K562 (cell line): ENCODE data around the gene SIM2.

Experiments
- CTCF ChIP-seq, 3 experiments: IDR thresholded peaks in 2 of 3; conservative IDR thresholded peaks in 1 of 3; 2 replicates each; pipeline ENCODE4 v1.5.1; 2011 to 2012; ENCODE audit warnings: low read length in 3 of 3, mild to moderate bottlenecking in 3 of 3, control low read depth in 2 of 3, improper control_type of control experiment in 1 of 3, inconsistent platforms in 1 of 3, low read depth in 1 of 3, mixed read lengths in 1 of 3, moderate library complexity in 1 of 3; ENCODE audit not compliant: insufficient read depth in 2 of 3
- EZH2 ChIP-seq: IDR thresholded peaks from 2 replicates; pipeline ENCODE4 v1.6.1; 2012; ENCODE audit warnings: low read depth, mild to moderate bottlenecking, inconsistent platforms, low read length, borderline replicate concordance
- FOXP4 ChIP-seq: sonication (generic); formaldehyde crosslinking; IDR thresholded peaks from 2 replicates; pipeline ENCODE4 v1.8.0; 2022; ENCODE audit warnings: mild to moderate bottlenecking, missing genetic modification reagents, borderline replicate concordance
- JUN ChIP-seq, 2 experiments: sonication (generic) in 1 of 2; formaldehyde crosslinking in 1 of 2; IDR thresholded peaks; 2 replicates each; pipeline versions ENCODE4 v1.6.1 to v1.8.0; 2012 to 2022; ENCODE audit warnings: borderline replicate concordance in 2 of 2, mild to moderate bottlenecking in 2 of 2, improper control_type of control experiment in 1 of 2, low read depth in 1 of 2, low read length in 1 of 2, missing genetic modification reagents in 1 of 2
- MYC ChIP-seq, 2 experiments: fragments of 250-450 bp in 1 of 2; sonication (Bioruptor Pico) in 1 of 2; IDR thresholded peaks; 2 replicates each; pipeline versions ENCODE4 v1.5.1 to v1.6.1; 2012 to 2021; ENCODE audit warnings: low read depth in 2 of 2, borderline replicate concordance in 1 of 2, improper control_type of control experiment in 1 of 2, low read length in 1 of 2, mild to moderate bottlenecking in 1 of 2, moderate library complexity in 1 of 2
- NFIC ChIP-seq: fragments of 450-650 bp; IDR thresholded peaks from 2 replicates; pipeline ENCODE4 v1.6.1; 2017; ENCODE audit warnings: mild to moderate bottlenecking, inconsistent platforms
- NFRKB ChIP-seq: fragments of 450-650 bp; IDR thresholded peaks from 2 replicates; pipeline ENCODE4 v1.6.1; 2016; ENCODE audit warnings: low read depth
- POLR2AphosphoS5 ChIP-seq: IDR thresholded peaks from 2 replicates; pipeline ENCODE4 v1.6.1; 2011; ENCODE audit warnings: mild to moderate bottlenecking, low read depth, low read length, moderate library complexity; ENCODE audit not compliant: control insufficient read depth, insufficient read depth
- RFX5 ChIP-seq: IDR thresholded peaks from 2 replicates; pipeline ENCODE4 v1.6.1; 2011; ENCODE audit warnings: low read depth, mild to moderate bottlenecking, improper control_type of control experiment, low read length
- TF ChIP-seq, protein P1 (sequence below): sonication (generic); formaldehyde crosslinking; IDR thresholded peaks from 2 replicates; pipeline ENCODE4 v1.4.0; 2020; ENCODE audit warnings: mild to moderate bottlenecking, missing genetic modification reagents

- TF ChIP-seq FOXP4 (CRISPR knock-in tag) = no peak
- no peak for TF ChIP-seq NFRKB
- TF ChIP-seq RFX5 = no peak
- TF ChIP-seq JUN (IDR thresholded peaks at IDR 0.05; ENCODE audit: borderline replicate concordance, low read depth, low read length) = no peak
- no peak for TF ChIP-seq JUN (CRISPR knock-in tag; IDR thresholded peaks at IDR 0.05; ENCODE audit: borderline replicate concordance)
- no peak for TF ChIP-seq CTCF (IDR thresholded peaks at IDR 0.05 in 2 of 3, conservative IDR thresholded peaks at IDR 0.05 in 1 of 3; ENCODE audit: insufficient read depth in 2 of 3, low read depth in 1 of 3, low read length in 3 of 3)
- no peak for TF ChIP-seq MYC (IDR thresholded peaks at IDR 0.05; ENCODE audit: low read depth, low read length)
- no peak for TF ChIP-seq MYC (CRISPR knock-in tag; IDR thresholded peaks at IDR 0.05; ENCODE audit: borderline replicate concordance, low read depth)
- TF ChIP-seq, protein P1, sequence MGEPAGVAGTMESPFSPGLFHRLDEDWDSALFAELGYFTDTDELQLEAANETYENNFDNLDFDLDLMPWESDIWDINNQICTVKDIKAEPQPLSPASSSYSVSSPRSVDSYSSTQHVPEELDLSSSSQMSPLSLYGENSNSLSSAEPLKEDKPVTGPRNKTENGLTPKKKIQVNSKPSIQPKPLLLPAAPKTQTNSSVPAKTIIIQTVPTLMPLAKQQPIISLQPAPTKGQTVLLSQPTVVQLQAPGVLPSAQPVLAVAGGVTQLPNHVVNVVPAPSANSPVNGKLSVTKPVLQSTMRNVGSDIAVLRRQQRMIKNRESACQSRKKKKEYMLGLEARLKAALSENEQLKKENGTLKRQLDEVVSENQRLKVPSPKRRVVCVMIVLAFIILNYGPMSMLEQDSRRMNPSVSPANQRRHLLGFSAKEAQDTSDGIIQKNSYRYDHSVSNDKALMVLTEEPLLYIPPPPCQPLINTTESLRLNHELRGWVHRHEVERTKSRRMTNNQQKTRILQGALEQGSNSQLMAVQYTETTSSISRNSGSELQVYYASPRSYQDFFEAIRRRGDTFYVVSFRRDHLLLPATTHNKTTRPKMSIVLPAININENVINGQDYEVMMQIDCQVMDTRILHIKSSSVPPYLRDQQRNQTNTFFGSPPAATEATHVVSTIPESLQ (CRISPR knock-in tag) = no peak
- no peak for TF ChIP-seq EZH2
- no peak for TF ChIP-seq POLR2AphosphoS5
- no peak for TF ChIP-seq NFIC
Measured at GRCh38 chr21:36706482-36706852, 7.6 kb downstream of the SIM2 start.
